HepG2 (cell line): ENCODE results near the gene NLGN3. TPM values are rescaled to one million over a fixed set of nuclear protein-coding genes. Genes with fewer than 3 reads are reported as not detected.

Source experiments
- CAMTA2 ChIP-seq: sonication (generic); formaldehyde crosslinking; IDR thresholded peaks from 2 replicates; pipeline ENCODE4 v1.4.0; 2020; ENCODE audit warnings: mild to moderate bottlenecking, missing genetic modification reagents, borderline replicate concordance
- DNMT3B ChIP-seq: conservative IDR thresholded peaks from 2 replicates; pipeline ENCODE4 v1.6.1; 2016; ENCODE audit warnings: missing biosample characterization, control low read depth
- FOXO1 ChIP-seq: sonication (generic); formaldehyde crosslinking; IDR thresholded peaks from 2 replicates; pipeline ENCODE4 v1.4.0; 2020; ENCODE audit warnings: missing genetic modification reagents
- HCFC1 ChIP-seq: fragments of 150-350 bp; IDR thresholded peaks from 2 replicates; pipeline ENCODE4 v1.6.1; 2014; ENCODE audit warnings: low read depth, low read length
- HOXA3 ChIP-seq: sonication (generic); formaldehyde crosslinking; IDR thresholded peaks from 2 replicates; pipeline ENCODE4 v1.5.0; 2020; ENCODE audit warnings: missing genetic modification reagents
- TOPORS ChIP-seq: sonication (generic); formaldehyde crosslinking; IDR thresholded peaks from 2 replicates; pipeline ENCODE4 v1.8.0; 2023; ENCODE audit warnings: mild to moderate bottlenecking, missing genetic modification reagents
- ZSCAN31 ChIP-seq: sonication (generic); formaldehyde crosslinking; IDR thresholded peaks from 2 replicates; pipeline ENCODE4 v1.5.0; 2020; ENCODE audit warnings: low read depth, mild to moderate bottlenecking, missing genetic modification reagents
- polyA plus RNA-seq, 8 experiments: library from polyadenylated mRNA; depleted of rRNA in 3 of 8; stranded (reverse) in 7 of 8; unstranded in 1 of 8; fragments of >200 nt; fragmentation: Illumina TruSeq in 4 of 8; extraction: Trizol in 4 of 8; gene quantifications; 2 replicates each; pipeline versions ENCODE4 v1.2.1 to v1.2.3, GENCODE V29; 2011 to 2016; ENCODE audit warnings: low read depth in 4 of 8, missing spikeins in 1 of 8, mixed read lengths in 1 of 8; ENCODE audit not compliant: insufficient read depth in 1 of 8
- total RNA-seq, 5 experiments: library from RNA; depleted of rRNA; stranded (reverse); fragments of >200 nt; fragmentation: Illumina TruSeq; extraction: Trizol; gene quantifications; 2 replicates each; pipeline ENCODE4 v1.2.3, GENCODE V29; 2016; ENCODE audit warnings: low read depth in 1 of 5
- TF ChIP-seq, protein P1 (sequence below): sonication (generic); formaldehyde crosslinking; IDR thresholded peaks from 2 replicates; pipeline ENCODE4 v1.5.0; 2020; ENCODE audit warnings: mild to moderate bottlenecking, missing genetic modification reagents
- TF ChIP-seq, protein P2 (sequence below): sonication (generic); formaldehyde crosslinking; conservative IDR thresholded peaks from 2 replicates; pipeline ENCODE4 v1.4.0; 2020; ENCODE audit warnings: missing genetic modification reagents
- TF ChIP-seq, protein P3 (sequence below): IDR thresholded peaks from 2 replicates; pipeline ENCODE4 v1.6.1; 2016; ENCODE audit warnings: low read depth
- TF ChIP-seq, protein P4 (sequence below): sonication (generic); formaldehyde crosslinking; IDR thresholded peaks from 2 replicates; pipeline ENCODE4 v1.5.0; 2020; ENCODE audit warnings: missing genetic modification reagents
- TF ChIP-seq, protein P5 (sequence below), 2 experiments: sonication (generic) in 1 of 2; formaldehyde crosslinking in 1 of 2; IDR thresholded peaks; 2 replicates each; pipeline versions ENCODE4 v1.6.1 to v1.9.0; 2014 to 2022; ENCODE audit warnings: antibody characterized with exemption in 1 of 2, borderline replicate concordance in 1 of 2, inconsistent platforms in 1 of 2, low read depth in 1 of 2, missing genetic modification reagents in 1 of 2

Gene NLGN3
- total and polyA plus RNA-seq, 2 of the 13 experiments (the other 11 are each of a cell fraction or from before 2014, with no cell fraction given) = 0.04 to 0.16 TPM

DNA sequence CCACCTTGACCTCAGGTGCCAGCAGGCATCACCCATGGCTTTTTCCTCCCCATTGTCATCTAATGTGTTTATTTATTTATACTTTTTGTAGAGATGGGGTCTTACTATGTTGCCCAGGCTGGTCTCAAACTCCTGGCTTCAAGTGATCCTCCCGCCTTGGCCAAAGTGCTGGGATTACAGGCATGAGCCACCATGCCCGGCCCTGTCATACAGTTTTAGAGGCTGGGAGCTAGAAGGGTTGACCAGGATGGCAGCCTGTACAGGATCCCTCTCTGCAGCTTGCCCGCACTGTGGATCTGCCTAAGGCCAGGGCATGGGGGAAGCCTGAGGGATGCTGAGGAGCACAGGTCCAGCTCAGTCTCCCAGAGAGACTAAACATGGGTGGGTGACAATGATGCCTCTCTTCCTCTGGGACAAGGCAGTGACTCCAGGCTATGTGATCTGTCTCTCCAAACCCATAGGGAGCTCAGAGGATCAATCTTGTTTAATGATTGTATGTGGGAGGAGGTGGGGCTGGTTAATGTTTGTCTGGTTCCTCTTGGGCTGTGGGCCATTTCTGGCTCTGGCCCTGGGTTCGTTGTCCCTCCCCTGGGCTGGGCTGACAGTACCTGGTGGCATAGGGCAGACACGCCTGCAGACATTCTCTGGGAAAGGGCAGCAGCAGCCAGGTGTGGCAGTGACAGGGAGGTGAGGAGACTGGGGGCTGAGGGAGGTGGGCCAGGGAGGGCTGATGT is 70.1 kb downstream of the NLGN3 start (continued):
- TF ChIP-seq, protein P1, sequence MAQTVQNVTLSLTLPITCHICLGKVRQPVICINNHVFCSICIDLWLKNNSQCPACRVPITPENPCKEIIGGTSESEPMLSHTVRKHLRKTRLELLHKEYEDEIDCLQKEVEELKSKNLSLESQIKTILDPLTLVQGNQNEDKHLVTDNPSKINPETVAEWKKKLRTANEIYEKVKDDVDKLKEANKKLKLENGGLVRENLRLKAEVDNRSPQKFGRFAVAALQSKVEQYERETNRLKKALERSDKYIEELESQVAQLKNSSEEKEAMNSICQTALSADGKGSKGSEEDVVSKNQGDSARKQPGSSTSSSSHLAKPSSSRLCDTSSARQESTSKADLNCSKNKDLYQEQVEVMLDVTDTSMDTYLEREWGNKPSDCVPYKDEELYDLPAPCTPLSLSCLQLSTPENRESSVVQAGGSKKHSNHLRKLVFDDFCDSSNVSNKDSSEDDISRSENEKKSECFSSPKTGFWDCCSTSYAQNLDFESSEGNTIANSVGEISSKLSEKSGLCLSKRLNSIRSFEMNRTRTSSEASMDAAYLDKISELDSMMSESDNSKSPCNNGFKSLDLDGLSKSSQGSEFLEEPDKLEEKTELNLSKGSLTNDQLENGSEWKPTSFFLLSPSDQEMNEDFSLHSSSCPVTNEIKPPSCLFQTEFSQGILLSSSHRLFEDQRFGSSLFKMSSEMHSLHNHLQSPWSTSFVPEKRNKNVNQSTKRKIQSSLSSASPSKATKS (CRISPR knock-in tag) = no peak
- TF ChIP-seq, protein P2, sequence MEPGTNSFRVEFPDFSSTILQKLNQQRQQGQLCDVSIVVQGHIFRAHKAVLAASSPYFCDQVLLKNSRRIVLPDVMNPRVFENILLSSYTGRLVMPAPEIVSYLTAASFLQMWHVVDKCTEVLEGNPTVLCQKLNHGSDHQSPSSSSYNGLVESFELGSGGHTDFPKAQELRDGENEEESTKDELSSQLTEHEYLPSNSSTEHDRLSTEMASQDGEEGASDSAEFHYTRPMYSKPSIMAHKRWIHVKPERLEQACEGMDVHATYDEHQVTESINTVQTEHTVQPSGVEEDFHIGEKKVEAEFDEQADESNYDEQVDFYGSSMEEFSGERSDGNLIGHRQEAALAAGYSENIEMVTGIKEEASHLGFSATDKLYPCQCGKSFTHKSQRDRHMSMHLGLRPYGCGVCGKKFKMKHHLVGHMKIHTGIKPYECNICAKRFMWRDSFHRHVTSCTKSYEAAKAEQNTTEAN (CRISPR knock-in tag) = 0 out of 2 replicates have a peak, but pooled peaks have one; percentile 20
- TF ChIP-seq FOXO1 (CRISPR knock-in tag) (no peak), HOXA3 (CRISPR knock-in tag) (peak; percentile 15; the same call in 1 of the 2 replicates), TOPORS (CRISPR knock-in tag) (0 out of 2 replicates have a peak, but pooled peaks have one; percentile 23), ZSCAN31 (peak; percentile 68; the same call in 1 of the 2 replicates), CAMTA2 (no peak), DNMT3B (CRISPR knock-in tag) (no peak), HCFC1 (no peak)
- TF ChIP-seq, protein P3, sequence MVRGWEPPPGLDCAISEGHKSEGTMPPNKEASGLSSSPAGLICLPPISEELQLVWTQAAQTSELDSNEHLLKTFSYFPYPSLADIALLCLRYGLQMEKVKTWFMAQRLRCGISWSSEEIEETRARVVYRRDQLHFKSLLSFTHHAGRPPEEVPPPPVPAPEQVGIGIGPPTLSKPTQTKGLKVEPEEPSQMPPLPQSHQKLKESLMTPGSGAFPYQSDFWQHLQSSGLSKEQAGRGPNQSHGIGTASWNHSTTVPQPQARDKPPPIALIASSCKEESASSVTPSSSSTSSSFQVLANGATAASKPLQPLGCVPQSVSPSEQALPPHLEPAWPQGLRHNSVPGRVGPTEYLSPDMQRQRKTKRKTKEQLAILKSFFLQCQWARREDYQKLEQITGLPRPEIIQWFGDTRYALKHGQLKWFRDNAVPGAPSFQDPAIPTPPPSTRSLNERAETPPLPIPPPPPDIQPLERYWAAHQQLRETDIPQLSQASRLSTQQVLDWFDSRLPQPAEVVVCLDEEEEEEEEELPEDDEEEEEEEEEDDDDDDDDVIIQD = 0 out of 2 replicates have a peak, but pooled peaks have one; percentile 37
- TF ChIP-seq, protein P4, sequence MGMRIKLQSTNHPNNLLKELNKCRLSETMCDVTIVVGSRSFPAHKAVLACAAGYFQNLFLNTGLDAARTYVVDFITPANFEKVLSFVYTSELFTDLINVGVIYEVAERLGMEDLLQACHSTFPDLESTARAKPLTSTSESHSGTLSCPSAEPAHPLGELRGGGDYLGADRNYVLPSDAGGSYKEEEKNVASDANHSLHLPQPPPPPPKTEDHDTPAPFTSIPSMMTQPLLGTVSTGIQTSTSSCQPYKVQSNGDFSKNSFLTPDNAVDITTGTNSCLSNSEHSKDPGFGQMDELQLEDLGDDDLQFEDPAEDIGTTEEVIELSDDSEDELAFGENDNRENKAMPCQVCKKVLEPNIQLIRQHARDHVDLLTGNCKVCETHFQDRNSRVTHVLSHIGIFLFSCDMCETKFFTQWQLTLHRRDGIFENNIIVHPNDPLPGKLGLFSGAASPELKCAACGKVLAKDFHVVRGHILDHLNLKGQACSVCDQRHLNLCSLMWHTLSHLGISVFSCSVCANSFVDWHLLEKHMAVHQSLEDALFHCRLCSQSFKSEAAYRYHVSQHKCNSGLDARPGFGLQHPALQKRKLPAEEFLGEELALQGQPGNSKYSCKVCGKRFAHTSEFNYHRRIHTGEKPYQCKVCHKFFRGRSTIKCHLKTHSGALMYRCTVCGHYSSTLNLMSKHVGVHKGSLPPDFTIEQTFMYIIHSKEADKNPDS = no peak
- TF ChIP-seq, protein P5, sequence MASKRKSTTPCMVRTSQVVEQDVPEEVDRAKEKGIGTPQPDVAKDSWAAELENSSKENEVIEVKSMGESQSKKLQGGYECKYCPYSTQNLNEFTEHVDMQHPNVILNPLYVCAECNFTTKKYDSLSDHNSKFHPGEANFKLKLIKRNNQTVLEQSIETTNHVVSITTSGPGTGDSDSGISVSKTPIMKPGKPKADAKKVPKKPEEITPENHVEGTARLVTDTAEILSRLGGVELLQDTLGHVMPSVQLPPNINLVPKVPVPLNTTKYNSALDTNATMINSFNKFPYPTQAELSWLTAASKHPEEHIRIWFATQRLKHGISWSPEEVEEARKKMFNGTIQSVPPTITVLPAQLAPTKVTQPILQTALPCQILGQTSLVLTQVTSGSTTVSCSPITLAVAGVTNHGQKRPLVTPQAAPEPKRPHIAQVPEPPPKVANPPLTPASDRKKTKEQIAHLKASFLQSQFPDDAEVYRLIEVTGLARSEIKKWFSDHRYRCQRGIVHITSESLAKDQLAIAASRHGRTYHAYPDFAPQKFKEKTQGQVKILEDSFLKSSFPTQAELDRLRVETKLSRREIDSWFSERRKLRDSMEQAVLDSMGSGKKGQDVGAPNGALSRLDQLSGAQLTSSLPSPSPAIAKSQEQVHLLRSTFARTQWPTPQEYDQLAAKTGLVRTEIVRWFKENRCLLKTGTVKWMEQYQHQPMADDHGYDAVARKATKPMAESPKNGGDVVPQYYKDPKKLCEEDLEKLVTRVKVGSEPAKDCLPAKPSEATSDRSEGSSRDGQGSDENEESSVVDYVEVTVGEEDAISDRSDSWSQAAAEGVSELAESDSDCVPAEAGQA (IDR thresholded peaks at IDR 0.05; ENCODE audit: low read depth) = no peak
- TF ChIP-seq, protein P5 (CRISPR knock-in tag; IDR thresholded peaks at IDR 0.05; ENCODE audit: borderline replicate concordance) = no peak
